GM19395 (cell line): ENCODE data around the gene DNAI2.

Source experiments
- ATAC-seq: cut with Tn5 transposase; IDR thresholded peaks from one replicate; pipeline ENCODE4 v1.9.1; 2021; ENCODE audit warnings: mild to moderate bottlenecking, moderate library complexity; ENCODE audit not compliant: unreplicated experiment

The DNAI2 gene

GRCh38 chr17:74336307-74336706 is 62.3 kb downstream of the DNAI2 start:
- ATAC-seq, result no peak

- ATAC-seq, result no peak
These were observed 63.9 kb downstream of the DNAI2 start for GRCh38 chr17:74337834-74338500.

- no peak for ATAC-seq
These were observed 65.6 kb downstream of the DNAI2 start for GRCh38 chr17:74339537-74340195.

- ATAC-seq, result no peak
These were observed 66.5 kb downstream of the DNAI2 start for GRCh38 chr17:74340470-74341023.

GRCh38 chr17:74342224-74342623 is 68.2 kb downstream of the DNAI2 start:
- no peak for ATAC-seq

DNA sequence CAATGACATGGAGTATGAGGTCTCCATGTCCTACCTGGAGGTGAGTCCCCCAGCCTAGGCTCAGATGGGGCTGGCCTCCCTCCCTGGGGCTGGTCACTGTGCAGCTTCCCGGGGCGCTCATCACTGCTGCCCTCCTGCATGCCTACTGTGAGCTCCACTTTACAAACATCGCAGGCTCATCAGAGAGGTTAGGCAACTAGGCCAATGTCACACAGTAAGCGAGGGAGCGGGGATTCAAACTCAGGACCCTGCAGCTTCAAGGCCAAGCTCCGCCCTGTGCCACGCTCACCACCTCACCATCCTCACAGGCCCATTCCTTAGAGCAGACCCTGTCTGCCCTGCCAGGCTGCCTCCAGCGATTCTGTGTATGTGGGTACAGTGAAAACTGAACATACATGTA is 69.1 kb downstream of the DNAI2 start:
- no peak for ATAC-seq

DNA sequence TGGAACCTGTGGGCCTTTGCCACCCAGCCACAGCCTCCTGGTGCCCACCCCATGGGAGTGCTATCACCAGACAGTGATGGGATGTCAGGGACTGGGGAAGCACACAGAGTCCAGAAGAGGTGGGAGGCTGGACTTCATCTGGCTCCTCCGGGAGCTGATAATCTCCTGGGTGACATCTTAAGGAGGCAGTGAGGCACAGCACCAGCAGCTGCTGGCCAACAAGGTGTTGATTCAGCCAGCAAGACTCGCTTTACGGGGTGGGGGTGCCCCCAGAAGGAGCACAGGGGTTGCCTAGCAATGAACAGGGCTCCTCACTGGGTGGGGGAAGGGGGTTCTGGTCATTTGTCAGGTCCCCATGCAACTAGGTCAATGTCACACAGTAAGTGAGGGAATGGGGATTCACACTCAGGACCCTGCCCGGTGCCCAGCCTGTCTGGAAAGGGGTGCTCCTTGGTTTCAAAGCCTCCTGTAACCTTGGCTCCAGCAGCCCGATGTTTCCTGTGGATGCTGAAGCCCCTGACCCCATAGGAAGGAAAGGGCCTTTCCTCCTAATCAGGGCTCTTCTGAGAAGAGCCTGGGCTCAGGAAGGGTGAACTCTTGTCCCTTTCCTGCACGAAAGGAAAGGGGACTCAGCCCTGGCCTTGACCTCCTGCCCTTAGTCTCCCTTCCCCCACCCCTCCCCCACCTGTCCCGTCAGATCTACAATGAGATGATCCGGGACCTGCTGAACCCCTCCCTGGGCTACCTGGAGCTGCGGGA is 69.7 kb downstream of the DNAI2 start:
- no peak for ATAC-seq

- no peak for ATAC-seq
These were observed 70.6 kb downstream of the DNAI2 start for GRCh38 chr17:74344658-74345057.

GRCh38 chr17:74345433-74346241 is 71.6 kb downstream of the DNAI2 start:
- no peak for ATAC-seq

DNA sequence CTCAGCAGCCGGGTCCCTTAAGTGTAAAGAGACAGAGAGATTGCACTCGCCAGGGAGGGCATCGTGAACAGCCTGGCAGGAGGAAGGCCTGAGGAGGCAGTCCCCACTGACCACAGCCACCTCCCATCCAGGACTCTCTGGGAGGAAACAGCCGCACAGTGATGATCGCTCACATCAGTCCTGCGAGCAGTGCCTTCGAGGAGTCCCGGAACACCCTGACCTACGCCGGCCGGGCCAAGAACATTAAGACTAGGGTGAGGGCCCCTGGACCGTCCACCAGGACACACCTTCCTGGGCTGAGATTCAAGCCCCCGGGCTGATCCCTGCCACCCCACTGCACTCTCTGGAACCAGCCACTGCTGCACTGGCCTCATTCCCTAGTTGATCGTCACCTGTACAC is 73.6 kb downstream of the DNAI2 start:
- ATAC-seq, result no peak

- ATAC-seq, result no peak
These were observed 75.1 kb downstream of the DNAI2 start for GRCh38 chr17:74349120-74349519.

- ATAC-seq, result no peak
These were observed 76.5 kb downstream of the DNAI2 start for GRCh38 chr17:74350486-74350885.

DNA sequence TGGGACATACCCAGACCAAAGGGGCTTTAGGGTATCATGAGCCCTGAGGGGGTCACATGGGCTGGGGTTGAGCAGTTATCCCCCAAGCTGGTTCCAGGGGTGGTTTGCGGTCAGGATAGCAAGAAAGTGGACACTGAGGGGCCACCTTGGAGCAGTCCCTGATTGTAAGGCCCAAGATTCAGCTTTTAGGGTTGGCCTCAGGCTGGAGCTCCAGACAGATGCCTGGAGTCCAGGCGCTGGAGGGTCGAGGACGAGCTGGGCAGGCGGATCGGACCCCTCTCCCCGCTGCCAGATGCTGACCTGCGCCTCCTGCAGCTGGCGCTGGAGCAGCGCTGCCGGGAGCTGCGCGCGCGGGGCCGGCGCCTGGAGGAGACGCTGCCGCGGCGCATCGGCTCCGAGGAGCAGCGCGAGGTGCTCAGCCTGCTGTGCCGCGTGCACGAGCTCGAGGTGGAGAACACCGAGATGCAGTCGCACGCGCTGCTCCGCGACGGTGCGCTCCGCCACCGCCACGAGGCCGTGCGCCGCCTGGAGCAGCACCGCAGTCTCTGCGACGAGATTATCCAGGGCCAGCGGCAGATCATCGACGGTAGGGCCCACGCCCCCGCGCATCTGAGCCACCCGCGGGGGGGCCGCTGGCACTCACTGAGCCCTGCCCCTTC is 77.6 kb downstream of the DNAI2 start:
- no peak for ATAC-seq

GRCh38 chr17:74353446-74354060 is 79.5 kb downstream of the DNAI2 start:
- no peak for ATAC-seq

- no peak for ATAC-seq
These were observed 80.1 kb downstream of the DNAI2 start for GRCh38 chr17:74354123-74354522.

DNA sequence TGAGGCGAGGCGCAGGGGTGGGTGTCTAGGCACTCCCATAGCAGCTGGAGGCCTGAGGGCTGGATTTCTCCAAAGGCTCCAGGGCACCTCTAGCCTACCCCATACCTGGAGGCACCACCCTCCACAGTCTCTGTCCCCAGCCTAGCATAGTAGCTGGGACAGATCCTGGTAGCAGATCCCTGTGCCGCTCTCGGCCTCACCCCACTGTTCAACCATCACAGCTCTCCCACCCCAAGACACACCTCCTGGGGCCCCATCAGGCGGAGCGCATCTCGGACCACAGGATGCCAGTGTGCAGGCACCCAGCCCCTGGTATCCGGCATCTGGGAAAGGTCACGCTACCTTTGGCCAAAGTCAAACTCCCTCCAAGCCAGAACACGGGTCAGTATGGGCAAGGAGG is 80.5 kb downstream of the DNAI2 start:
- no peak for ATAC-seq

GRCh38 chr17:74355065-74355464 is 81.0 kb downstream of the DNAI2 start:
- no peak for ATAC-seq

- ATAC-seq, result no peak
These were observed 82.8 kb downstream of the DNAI2 start for GRCh38 chr17:74356646-74357465.

DNA sequence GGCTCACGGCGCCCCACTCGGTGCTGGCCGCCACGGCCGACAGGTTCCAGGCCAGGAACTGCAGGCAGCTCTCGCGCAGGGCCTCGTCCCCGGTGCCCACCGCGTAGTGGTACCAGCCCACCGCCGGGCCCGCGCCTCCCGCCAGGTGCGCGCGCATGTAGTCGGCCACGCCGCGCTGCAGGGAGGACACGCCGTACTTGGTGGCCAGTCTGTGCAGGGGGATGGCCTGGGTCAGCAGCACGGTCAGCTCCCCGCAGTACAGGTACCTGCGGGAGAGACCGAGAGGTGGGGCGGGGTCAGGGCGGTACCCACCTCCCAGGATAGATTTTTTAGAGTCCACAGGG is 83.4 kb downstream of the DNAI2 start:
- no peak for ATAC-seq
